ENCODE results near the gene DNAH8. TPM values are rescaled to one million over a fixed set of nuclear protein-coding genes. Genes with fewer than 3 reads are reported as not detected.

The DNAH8 gene
- polyA plus RNA-seq, 1 of the 3 experiments (the other 2 are of a cell fraction) = not detected

DNA sequence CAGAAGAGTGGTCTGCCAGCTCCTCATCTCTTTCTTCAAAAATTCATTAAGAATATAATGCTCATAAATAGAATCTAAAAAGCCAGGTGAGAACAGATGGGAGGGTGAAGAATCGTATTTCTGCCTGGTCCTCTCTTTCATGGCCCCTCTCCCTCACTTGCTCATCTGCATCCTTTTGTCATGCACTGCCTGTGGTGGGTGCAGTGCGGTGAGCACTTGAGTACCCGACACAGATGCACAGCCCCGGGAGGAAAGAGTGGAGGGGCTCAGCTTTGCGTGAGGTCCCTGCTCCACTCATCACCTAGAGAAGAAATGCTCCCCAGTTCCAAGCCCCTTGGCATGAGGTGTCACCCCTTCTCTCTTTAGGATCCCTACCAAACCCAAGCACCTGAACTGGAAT, 275.4 kb downstream of the DNAH8 start:
- Histone ChIP-seq H3K4me1 (ENCODE audit: control insufficient read depth in 1 of 2, insufficient read depth in 2 of 2, low read depth in 1 of 2, low read length in 1 of 2) (no peaks in the 10 kb centered on the region), H2AFZ (ENCODE audit: low read depth) (no peak overlapping the region), H3K79me2 (ENCODE audit: insufficient read depth) (no peaks in the 10 kb centered on the region), H3K9me3 (no peaks in the 10 kb centered on the region), H3K9ac (no peak overlapping the region), H3K4me3 (ENCODE audit: low read depth in 2 of 2, low read length in 1 of 2) (no peak overlapping the region), H4K20me1 (ENCODE audit: insufficient read depth) (no peaks in the 10 kb centered on the region), H3K36me3 (replicated peaks in 1 of 2; ENCODE audit: control insufficient read depth in 1 of 2, insufficient read depth in 2 of 2, low read length in 1 of 2) (no peaks in the 10 kb centered on the region), H3K27ac (ENCODE audit: low read depth in 2 of 2, low read length in 1 of 2) (no peak overlapping the region), H3K4me2 (no peak overlapping the region), H3K9me2 (no peaks in the 10 kb centered on the region), H3F3A (replicated peaks; ENCODE audit: insufficient read depth) (no peaks in the 10 kb centered on the region), H3K27me3 (ENCODE audit: insufficient read depth) (no peaks in the 10 kb centered on the region)
- TF ChIP-seq, protein P1, sequence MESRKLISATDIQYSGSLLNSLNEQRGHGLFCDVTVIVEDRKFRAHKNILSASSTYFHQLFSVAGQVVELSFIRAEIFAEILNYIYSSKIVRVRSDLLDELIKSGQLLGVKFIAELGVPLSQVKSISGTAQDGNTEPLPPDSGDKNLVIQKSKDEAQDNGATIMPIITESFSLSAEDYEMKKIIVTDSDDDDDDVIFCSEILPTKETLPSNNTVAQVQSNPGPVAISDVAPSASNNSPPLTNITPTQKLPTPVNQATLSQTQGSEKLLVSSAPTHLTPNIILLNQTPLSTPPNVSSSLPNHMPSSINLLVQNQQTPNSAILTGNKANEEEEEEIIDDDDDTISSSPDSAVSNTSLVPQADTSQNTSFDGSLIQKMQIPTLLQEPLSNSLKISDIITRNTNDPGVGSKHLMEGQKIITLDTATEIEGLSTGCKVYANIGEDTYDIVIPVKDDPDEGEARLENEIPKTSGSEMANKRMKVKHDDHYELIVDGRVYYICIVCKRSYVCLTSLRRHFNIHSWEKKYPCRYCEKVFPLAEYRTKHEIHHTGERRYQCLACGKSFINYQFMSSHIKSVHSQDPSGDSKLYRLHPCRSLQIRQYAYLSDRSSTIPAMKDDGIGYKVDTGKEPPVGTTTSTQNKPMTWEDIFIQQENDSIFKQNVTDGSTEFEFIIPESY (IDR thresholded peaks at IDR 0.05; ENCODE audit: borderline replicate concordance, low read depth) = no peak
- no peak for TF ChIP-seq NFIC (IDR thresholded peaks at IDR 0.05; ENCODE audit: borderline replicate concordance)
- no peak for TF ChIP-seq YY1 (IDR thresholded peaks at IDR 0.05; ENCODE audit: low read depth)
- TF ChIP-seq FOXJ3 (CRISPR knock-in tag; IDR thresholded peaks at IDR 0.05) = no peak
- TF ChIP-seq SMC3 (IDR thresholded peaks at IDR 0.05; ENCODE audit: low read depth, low read length) = no peak
- TF ChIP-seq TEAD4 (IDR thresholded peaks at IDR 0.05; ENCODE audit: borderline replicate concordance, insufficient read depth) = no peak
- TF ChIP-seq POLR2AphosphoS5 (IDR thresholded peaks at IDR 0.05; ENCODE audit: low read depth, low read length) = no peak
- TF ChIP-seq RCOR1 (IDR thresholded peaks at IDR 0.05; ENCODE audit: low read length) = no peak
- TF ChIP-seq RAD21 (IDR thresholded peaks at IDR 0.05; ENCODE audit: low read length) = no peak
- TF ChIP-seq, protein P2, sequence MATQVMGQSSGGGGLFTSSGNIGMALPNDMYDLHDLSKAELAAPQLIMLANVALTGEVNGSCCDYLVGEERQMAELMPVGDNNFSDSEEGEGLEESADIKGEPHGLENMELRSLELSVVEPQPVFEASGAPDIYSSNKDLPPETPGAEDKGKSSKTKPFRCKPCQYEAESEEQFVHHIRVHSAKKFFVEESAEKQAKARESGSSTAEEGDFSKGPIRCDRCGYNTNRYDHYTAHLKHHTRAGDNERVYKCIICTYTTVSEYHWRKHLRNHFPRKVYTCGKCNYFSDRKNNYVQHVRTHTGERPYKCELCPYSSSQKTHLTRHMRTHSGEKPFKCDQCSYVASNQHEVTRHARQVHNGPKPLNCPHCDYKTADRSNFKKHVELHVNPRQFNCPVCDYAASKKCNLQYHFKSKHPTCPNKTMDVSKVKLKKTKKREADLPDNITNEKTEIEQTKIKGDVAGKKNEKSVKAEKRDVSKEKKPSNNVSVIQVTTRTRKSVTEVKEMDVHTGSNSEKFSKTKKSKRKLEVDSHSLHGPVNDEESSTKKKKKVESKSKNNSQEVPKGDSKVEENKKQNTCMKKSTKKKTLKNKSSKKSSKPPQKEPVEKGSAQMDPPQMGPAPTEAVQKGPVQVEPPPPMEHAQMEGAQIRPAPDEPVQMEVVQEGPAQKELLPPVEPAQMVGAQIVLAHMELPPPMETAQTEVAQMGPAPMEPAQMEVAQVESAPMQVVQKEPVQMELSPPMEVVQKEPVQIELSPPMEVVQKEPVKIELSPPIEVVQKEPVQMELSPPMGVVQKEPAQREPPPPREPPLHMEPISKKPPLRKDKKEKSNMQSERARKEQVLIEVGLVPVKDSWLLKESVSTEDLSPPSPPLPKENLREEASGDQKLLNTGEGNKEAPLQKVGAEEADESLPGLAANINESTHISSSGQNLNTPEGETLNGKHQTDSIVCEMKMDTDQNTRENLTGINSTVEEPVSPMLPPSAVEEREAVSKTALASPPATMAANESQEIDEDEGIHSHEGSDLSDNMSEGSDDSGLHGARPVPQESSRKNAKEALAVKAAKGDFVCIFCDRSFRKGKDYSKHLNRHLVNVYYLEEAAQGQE (IDR thresholded peaks at IDR 0.05; ENCODE audit: low read depth, low read length) = no peak
- TF ChIP-seq JUND (IDR thresholded peaks at IDR 0.05) = no peak
- TF ChIP-seq, protein P3, sequence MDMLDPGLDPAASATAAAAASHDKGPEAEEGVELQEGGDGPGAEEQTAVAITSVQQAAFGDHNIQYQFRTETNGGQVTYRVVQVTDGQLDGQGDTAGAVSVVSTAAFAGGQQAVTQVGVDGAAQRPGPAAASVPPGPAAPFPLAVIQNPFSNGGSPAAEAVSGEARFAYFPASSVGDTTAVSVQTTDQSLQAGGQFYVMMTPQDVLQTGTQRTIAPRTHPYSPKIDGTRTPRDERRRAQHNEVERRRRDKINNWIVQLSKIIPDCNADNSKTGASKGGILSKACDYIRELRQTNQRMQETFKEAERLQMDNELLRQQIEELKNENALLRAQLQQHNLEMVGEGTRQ (IDR thresholded peaks at IDR 0.05; ENCODE audit: borderline replicate concordance, low read depth, low read length) = no peak
- no peak for TF ChIP-seq RXRA (IDR thresholded peaks at IDR 0.05; ENCODE audit: borderline replicate concordance, low read depth)
- TF ChIP-seq, protein P4, sequence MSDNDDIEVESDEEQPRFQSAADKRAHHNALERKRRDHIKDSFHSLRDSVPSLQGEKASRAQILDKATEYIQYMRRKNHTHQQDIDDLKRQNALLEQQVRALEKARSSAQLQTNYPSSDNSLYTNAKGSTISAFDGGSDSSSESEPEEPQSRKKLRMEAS (IDR thresholded peaks at IDR 0.05; ENCODE audit: low read depth) = no peak
- 41% methylated on average over 5 of the region's 5 CpGs for WGBS (ENCODE audit: low lambda C conversion rate)
- ChIA-PET CTCF (interaction anchor here (1.0 to 2.0 kb wide), 4 partner anchors 10 to 313 kb away, joined by 3 to 7 read pairs (median 6); no protein-coding TSS in a partner anchor), POLR2A (no interaction called here)
- no peak for DNase-seq
